HTR-8/SVneo (cell line): ENCODE measurements around the gene ITGB7.
A peak's percentile ranks its signal among the peaks of the same experiment; 100 is the strongest.

Source experiments
- DNase-seq: peaks from one replicate; pipeline ENCODE4 v3.0.0; 2011; ENCODE audit warnings: low spot score, mixed read lengths; ENCODE audit not compliant: insufficient read length
- FAIRE-seq: peaks from 2 replicates; lab custom pipeline; 2011; peaks lifted over from hg19 to GRCh38; lab: Jason Lieb, UNC

Gene ITGB7

DNA sequence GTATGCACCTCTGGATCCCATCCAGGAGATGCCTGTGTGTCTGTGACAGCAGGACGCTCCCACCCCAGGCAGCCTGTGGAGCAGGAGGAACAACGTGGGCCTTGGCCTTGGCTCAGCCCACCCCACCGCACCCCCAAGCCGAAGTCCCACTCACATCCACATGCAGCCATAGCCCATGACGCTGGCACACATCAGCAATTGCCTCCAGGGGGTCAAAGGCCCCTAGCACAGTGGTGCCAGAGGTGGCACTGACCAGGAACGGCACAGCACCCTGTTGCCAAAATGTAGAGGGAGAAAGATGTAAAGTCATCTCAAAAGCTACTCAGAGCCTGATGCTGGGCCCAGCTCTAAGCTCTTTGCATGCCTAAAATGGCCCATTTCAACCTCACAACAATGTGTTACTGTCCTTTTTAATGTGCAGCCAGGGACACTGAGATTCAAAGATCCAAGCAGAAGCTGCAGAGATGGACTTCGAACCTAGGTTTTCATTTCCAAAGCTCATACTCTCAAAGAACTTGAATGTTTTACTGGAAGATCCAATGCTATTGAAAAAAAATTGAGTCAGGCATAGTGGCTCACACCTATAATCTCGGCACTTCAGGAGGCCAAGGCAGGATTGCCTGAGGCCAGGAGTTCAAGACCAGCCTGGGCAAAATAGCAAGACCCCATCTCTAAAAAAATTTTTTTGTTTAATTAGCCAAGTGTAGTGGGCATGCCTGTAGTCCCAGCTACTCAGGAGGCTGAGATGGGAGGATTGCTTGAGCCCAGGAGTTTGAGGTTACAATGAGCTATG is 45.7 kb downstream of the ITGB7 start:
- no peak for DNase-seq
- no peak for FAIRE-seq

- DNase-seq (no peak), FAIRE-seq (no peak)
Measured at GRCh38 chr12:53160673-53161072, 46.4 kb downstream of the ITGB7 start.

- DNase-seq (no peak), FAIRE-seq (no peak)
Measured at GRCh38 chr12:53160000-53160399, 47.1 kb downstream of the ITGB7 start.

GRCh38 chr12:53159195-53159839 is 47.7 kb downstream of the ITGB7 start:
- peak; percentile 77 for FAIRE-seq
- peak; percentile 90 for DNase-seq

- FAIRE-seq: no peak
- DNase-seq: no peak
Measured at GRCh38 chr12:53152390-53152789, 54.7 kb downstream of the ITGB7 start.

- FAIRE-seq: no peak
- DNase-seq: no peak
Measured at GRCh38 chr12:53151039-53151438, 56.0 kb downstream of the ITGB7 start.

DNA sequence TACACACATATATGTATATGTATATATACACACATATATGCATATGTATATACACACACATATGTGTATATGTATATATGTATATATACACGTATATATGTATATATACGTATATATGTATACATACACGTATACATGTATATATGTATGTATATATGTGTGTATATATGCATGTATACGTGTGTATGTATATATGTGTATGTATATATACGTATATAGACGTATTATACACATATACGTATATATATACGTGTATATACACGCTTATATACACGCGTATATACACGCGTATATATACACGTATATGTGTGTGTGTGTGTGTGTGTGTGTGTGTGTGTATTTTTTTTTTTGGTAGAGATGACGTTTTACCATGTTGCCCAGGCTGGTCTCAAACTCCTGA is 59.4 kb downstream of the ITGB7 start:
- no peak for DNase-seq
- no peak for FAIRE-seq

GRCh38 chr12:53147181-53147580 is 59.9 kb downstream of the ITGB7 start:
- DNase-seq: no peak
- no peak for FAIRE-seq

GRCh38 chr12:53145383-53146260 is 61.4 kb downstream of the ITGB7 start:
- DNase-seq: no peak
- no peak for FAIRE-seq

DNA sequence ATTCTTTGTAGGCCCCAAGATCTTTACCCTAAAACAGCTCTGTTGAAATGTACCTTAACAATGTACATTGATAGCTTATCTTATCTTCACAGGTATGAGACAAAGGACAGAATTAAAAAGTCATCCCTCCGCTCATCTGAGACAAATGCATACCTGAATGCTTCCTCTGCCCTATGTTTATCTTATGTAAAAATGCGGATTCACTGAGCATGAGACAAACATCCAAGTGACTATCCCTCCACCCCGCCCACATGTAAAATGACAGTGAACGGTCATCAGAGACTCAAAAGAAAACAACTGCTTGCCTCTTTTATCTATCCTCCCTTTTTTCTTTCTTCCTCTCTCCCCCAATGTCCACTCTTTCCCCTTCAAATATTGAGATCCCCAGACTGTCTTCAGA is 63.7 kb downstream of the ITGB7 start:
- no peak for FAIRE-seq
- DNase-seq: no peak
